Effector CD4-positive, alpha-beta T cell (primary cell): Measurements from ENCODE around the gene EFHD2.
"Not testable (repeated sequence)": the region's sequence is repeated elsewhere in the genome, so short reads cannot be mapped to it uniquely, and the experiment has no call there.

Experiments
- DNase-seq: peaks from one replicate; pipeline ENCODE4 v3.0.0-alpha.2; 2020

Gene EFHD2

DNA sequence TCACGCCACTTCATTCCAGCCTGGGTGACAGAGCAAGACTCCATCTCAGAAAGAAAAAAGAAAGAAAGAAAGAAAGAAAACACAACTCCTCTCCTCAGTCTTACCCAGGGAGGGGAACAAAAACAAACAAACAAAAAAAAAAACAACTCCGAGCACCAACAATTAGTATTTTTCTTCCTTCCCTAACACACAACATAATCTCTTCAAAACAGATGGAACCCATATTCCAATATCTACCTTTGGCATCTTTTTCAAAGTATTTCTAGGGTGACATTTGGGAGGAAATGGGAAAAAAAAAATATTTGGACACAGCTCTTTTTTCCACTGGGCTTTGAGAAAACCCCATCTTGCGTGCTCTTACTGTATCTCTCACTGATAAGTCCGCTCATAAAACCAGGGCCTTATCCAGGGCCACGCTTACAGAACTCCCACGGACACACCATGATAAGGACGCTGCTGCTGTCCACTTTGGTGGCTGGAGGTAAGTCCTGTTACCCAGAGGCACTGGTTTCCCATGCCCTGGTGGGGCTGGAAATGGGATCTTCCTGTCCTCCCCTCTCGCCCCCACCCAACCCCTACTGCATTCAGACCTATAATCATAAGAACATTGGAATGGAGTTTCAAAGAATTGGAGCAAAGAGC, 46.7 kb downstream of the EFHD2 start, which contains the start of gene CELA2A:
Gene CELA2A, plus strand, starts transcription at position 420 of the 642 bp plus-strand sequence. Its CDS starts 22 bp downstream, at position 442.
- DNase-seq, result no peak

DNA sequence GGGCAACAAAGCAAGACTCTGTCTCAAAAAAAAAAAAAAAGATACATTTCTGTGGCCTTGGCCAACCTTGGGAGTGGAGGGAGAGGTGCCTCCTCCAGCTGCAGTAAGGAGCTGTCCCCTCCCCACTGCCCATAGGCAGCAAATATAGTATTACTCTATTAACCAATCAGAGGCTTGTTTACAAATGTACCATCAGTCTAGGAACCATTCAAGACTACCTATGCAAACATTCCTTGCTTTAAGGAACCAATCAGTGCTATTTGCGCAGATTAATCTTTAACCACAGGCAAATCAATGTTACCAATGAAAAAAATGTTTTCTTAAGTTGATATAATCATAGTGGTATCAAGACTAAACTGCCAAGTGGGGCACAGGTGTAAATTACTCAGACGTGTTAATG, 47.9 kb downstream of the EFHD2 start:
- no peak for DNase-seq

DNA sequence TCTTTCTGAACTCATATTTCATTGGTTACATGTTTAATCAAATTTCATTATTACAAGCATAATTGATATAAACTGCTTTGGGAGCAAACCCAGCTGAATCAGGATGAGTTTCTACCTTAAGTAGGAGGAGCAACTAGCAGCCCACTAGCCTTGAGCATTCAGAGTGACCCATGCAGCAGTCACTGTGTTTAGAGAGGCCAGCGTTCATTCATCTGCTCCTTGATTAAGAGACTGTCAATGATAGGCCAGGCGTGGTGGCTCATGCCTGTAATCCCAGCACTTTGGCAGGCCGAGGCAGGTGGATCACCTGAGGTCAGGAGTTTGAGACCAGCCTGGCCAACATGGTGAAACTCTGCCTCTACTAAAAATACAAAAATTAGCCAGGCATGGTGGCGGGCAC, 48.7 kb downstream of the EFHD2 start:
- not testable (repeated sequence) for DNase-seq

DNA sequence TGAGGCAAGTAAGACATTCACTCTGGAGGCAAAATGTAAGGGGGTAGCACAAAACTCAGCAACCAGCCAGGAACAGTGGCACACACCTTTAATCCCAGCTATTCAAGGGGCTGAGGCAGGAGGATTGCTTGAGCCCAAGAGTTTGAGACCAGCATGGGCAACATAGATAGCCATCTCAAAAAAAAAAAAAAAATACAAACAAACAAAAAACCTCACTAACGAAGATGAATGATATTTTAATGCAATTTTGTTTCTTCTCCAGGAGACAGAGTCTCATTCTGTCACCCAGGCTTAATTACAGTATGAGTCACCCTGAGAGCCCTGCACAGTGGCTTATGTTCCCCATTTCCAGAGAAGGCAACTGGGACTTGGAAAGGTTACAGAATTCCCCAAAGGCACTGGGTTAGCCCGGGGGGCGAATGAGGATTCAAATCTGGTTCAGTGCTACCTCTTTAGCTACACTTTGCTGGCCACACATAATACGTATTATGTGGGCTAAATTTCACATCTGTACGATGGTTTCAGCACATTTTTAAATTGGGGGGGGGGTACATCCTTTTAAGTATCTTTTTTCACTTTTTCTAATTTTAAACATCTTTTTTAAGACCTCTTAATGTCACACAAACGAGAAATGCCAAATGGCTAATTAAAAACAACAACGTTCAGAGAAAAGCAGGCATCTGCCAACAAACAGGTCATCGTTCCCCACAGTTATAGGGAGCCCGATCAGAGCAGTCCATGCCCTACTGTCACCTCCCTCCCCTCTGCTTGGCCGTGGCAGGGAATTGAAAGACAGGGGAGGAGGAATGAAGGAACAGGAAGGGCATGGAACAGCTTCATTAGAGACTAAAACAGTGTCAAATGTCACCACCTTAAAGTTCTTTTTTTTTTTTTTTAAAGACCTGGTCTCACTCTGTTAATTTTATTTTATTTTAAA, 50.4 kb downstream of the EFHD2 start:
- DNase-seq, result no peak

DNA sequence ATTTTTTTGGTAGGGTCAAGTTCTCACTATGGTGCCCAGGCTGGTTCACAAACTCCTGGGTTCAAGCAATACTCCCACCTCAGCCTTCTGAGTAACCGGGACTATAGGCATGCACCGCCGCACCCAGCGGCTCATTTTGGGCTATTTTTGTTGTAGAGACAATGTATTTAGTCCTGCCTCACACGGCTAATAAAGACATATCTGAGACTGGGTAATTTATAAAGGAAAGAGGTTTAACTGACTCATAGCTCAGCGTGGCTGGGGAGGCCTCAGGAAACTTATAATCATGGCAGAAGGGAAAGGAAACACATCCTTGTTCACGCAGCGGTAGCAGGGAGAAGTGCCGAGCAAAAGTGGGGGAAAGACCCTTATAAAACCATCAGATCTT, 51.0 kb downstream of the EFHD2 start:
- no peak for DNase-seq

DNA sequence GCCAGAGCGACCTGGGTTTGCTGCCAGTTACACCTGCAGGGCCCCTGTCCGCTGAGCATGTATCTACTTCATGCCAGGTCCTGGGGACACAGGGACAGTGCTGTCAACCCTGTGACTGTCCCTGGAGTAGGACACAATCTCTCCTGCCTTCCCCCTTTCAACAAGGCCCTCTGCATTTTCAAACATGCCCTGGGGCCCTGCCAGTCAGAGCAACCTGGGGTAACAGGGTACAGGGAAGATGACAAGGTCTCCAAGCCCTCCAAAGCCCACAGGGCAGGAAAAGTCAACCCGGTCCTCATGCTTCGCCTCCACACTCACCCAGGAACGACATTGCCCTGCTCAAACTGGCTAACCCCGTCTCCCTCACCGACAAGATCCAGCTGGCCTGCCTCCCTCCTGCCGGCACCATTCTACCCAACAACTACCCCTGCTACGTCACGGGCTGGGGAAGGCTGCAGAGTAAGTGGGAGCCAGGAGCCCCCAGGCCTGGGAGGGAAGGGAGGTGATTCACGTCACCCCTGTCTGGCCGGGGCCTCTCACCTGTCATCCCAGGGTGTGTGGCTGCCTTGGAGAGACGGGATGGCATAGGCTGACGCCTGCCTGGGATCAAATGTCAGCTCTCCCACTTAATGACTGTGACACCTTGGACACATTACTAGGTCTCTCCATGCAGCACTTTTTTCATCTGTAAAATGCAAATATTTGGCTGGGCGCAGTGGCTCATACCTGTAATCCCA, 53.5 kb downstream of the EFHD2 start:
- DNase-seq, result not testable (repeated sequence)

DNA sequence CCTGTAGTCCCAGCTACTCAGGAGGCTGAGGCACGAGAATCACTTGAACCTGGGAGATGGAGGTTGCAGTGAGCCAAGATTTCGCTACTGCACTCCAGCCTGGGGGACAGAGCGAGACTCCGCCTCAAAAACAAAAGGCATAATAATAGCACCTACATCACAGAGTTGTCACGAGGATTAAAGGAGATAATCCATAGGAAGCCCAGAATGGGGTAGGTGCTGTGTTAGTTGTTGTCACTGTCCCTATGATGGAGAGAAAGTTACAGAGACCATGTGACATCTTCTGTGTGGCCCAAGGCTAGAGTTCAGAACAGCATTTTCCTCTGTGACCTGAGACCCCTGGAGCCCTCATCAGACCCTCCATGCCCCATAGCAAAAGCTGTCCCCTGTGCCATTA, 54.2 kb downstream of the EFHD2 start:
- DNase-seq, result not testable (repeated sequence)

DNA sequence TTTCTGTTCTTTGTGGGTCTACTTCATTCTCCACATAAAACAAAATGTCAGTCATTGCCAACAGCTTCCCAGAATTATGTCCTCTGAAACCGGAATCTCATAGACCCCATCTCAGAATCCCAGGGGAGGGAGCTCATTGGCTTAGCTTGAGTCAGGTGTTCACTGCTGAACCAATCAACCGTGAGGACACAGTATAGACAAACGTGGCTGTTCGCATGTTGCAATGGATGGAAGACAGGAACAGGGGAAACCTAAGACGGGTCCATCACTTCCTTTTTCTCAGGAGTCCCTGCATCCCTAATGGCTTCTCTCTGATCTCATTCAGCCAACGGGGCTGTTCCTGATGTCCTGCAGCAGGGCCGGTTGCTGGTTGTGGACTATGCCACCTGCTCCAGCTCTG, 56.0 kb downstream of the EFHD2 start:
- no peak for DNase-seq

DNA sequence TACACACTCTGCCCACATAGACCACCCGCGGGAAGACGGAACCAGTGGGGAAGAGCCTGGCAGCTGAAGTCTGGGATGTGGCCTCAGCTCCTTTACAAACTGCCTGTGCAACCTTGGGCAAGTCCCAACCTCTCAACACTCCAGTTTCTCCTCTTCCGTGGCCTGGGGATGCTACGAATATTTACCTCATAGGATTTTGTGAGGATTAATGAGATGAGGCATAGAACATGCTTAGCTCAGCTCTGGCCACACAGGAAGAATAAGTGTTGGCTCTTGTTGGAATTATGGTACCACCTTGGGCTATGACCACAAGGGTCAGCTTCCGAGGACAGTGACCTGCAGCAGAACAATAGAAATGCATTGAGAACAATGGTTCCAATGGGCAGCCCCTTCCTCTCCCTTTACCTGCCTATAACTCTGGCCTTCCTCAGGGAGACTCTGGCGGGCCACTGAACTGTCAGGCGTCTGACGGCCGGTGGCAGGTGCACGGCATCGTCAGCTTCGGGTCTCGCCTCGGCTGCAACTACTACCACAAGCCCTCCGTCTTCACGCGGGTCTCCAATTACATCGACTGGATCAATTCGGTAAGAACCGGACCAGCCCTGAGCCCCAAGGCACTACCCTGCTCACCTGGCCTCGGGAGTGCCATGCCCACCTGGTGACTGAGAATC, 57.4 kb downstream of the EFHD2 start:
- DNase-seq, result not testable (repeated sequence)

DNA sequence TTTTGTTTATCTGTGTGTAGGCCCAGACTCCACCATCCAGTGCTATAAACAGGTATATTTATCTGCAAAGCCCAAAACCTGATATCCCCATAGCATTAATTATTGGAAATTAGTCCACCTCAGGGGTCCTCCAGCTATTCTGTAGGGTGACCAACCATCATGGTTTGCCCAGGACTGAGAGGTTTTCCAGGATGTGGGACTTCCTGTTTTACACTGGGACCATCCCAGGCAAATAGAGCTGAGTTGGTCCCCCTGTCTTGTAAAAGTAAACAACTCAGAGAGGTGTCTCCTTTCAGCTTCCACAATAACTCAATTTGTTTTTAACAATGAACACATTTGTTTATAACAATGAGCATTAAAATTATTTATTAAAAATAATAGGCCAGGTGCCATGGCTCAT, 58.5 kb downstream of the EFHD2 start:
- no peak for DNase-seq

DNA sequence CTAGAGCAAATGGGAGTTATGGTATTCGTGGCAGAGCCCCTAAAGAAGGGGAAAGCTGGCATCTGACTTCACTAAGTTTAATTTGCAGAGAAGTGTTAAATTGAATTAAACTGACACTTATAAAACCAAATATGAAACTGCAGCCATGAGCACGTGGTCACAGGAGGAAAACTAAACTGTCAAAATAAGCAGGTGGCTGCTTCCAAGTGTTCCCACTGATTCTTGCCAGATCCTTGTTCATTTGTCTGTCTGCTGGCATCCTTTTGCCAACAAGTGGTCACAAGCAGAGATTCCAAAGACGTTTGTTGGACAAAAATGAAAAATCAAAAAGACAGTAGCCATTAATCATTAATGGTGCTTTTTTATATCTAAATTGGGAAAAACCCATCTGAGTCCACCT, 59.7 kb downstream of the EFHD2 start:
- DNase-seq, result no peak

DNA sequence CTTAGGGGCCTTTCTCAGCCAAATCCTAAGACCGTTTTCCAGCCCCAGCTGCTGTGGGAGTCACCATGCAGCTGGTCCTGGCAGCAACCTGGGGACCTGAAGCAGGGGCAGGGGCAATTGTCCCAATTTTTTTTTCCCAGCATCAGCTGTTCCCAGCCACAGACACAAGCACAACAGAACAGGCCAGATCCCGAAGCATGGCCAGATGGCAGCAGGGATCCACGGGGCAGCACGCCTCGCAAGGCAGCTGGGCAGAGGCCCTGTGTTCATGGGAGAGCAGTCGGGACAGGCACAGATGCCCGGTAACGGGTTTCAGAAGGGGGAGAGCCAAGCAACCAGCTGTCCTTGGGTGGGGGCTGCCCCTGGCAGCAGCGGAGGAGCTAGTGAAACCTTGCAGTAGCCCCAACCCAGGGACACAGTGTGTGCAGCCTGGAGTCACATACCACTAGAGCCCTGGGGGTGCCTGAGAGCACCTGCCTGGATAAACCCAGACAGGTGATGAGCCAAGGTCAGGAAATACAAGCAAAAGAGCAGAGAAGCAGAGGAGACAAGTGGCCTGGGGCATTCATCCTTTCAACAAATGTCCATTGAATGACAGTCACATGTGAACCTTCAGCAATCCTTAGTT, 60.2 kb downstream of the EFHD2 start:
- not testable (repeated sequence) for DNase-seq

DNA sequence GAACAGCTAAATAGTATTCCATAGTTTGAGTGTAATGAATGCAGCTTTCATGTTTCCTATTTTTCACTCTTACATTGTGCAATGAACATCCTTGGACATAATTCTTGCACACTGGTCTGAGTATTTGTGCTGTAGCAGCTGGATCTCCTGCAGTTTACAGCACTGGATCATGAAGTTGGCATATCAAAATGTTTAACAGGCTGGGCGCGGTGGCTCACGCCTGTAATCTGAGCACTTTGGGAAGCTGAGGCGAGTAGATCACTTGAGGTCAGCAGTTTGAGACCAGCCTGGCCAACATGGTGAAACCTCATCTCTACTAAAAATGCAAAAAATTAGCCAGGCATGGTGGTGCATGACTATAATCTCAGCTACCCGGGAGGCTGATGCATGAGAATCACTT, 61.4 kb downstream of the EFHD2 start:
- not testable (repeated sequence) for DNase-seq

DNA sequence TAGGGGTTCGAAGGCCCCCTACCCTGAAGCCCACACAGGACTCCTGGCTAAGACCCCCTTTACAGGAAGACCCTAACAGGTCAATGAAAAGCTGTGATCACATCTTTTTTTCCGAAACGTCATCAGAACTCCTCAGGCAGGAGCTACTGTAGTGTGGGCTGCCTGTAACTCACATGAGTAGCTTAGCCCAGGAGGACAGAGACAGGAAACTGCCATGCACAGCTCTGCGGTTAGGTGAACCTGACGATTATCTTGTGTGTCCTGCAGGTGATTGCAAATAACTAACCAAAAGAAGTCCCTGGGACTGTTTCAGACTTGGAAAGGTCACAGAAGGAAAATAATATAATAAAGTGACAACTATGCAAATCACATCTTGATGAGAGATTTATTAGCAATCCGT, 62.0 kb downstream of the EFHD2 start:
- DNase-seq, result not testable (repeated sequence)

DNA sequence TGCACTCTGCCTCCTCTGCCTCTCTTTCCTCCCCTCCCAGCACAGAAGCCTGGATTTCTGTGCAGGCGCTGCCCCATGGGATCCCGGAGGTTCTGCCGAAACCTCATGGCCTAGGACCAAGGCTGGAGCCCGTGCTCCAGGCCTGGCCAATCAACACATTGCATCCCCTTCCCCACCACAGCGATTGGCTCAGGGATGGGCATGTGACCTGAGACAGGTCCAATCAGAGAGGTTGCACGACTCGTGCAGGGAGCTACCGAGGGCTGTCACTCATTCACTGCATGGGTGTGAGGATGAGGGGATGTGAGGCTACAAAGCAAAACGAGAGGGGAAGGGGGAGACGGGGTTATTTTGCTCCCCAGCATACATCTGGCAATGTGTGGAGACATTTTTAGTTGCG, 62.9 kb downstream of the EFHD2 start:
- DNase-seq, result no peak

DNA sequence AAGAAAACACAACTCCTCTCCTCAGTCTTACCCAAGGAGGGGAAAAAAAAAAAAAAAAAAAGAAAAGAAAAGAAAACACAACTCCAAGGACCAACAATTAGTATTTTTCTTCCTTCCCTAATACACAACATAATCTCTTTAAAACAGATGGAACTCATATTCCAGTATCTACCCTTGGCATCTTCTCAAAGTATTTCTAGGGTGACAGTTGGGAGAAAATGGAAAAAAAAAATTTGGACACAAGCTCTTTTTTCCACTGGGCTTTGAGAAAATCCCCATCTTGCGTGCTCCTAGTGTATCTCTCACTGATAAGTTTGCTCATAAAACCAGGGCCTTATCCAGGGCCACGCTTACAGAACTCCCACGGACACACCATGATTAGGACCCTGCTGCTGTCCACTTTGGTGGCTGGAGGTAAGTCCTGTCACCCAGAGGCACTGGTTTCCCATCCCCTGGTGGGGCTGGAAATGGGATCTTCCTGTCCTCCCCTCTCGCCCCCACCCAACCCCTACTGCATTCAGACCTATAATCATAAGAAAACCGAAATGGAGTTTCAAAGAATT, 66.1 kb downstream of the EFHD2 start, which contains the start of gene CELA2B:
Gene CELA2B, plus strand, starts transcription at position 353 of the 563 bp plus-strand sequence. Its CDS starts 22 bp downstream, at position 375.
- no peak for DNase-seq

DNA sequence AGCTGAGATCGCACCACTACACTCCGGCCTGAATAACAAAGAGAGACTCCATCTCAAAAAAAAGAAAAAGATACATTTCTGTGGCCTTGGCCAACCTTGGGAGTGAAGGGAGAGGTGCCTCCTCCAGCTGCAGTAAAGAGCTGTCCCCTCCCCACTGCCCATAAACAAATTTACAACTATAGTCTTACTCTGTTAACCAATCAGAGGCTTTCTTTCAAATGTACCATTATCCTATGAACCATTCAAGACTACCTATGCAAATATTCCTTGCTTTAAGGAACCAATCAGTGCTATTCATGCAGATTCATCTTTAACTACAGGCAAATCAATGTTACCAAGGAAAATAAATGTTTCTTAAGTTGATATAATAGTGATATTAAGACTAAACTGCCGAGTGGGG, 67.2 kb downstream of the EFHD2 start:
- DNase-seq, result no peak

DNA sequence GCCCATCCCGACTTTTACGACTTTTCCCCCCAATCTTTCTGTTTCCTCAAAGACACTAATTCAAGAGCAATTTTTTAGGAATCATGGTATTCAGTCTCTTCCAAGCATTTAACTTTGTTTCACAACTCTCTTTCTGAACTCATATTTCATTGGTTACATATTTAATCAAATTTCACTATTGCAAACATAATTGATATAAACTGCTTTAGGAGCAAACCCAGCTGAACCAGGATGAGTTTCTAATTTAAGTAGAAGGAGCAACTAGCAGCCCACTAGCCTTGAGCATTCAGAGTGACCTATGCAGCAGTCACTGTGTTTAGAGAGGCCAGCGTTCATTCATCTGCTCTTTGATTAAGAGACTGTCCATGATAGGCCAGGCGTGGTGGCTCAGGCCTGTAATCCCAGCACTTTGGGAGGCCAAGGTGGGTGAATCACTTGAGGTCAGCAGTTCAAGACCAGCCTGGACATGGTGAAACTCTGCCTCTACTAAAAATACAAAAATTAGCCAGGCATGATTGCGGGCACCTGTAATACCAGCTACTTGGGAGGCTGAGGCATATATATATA, 68.0 kb downstream of the EFHD2 start:
- DNase-seq, result no peak
